ENCODE results near the gene CEP57L1.
"Not testable (repeated sequence)": the region's sequence is repeated elsewhere in the genome, so short reads cannot be mapped to it uniquely, and the experiment has no call there.

The CEP57L1 gene

DNA sequence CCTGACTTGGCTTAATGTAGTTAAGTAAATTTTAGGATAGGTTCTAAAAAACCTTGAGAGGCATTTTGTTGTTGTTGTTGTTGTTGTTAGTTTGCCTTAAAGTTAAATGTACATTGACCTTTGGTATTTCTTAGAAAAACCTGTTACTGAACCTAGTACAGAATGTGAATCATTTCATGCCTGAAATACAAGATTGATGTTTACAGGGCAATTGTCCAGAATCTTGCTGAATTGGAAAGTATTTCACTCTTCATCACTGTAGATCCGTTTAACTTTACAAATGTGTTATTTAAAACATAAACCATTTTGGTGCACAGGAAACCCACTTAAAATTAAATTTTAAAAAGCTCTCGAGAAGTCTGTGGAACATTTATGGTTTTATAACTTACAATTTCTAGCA lies 75.0 kb downstream of the CEP57L1 start:
- no peak for DNase-seq (ENCODE audit: low read depth in 2 of 2)

DNA sequence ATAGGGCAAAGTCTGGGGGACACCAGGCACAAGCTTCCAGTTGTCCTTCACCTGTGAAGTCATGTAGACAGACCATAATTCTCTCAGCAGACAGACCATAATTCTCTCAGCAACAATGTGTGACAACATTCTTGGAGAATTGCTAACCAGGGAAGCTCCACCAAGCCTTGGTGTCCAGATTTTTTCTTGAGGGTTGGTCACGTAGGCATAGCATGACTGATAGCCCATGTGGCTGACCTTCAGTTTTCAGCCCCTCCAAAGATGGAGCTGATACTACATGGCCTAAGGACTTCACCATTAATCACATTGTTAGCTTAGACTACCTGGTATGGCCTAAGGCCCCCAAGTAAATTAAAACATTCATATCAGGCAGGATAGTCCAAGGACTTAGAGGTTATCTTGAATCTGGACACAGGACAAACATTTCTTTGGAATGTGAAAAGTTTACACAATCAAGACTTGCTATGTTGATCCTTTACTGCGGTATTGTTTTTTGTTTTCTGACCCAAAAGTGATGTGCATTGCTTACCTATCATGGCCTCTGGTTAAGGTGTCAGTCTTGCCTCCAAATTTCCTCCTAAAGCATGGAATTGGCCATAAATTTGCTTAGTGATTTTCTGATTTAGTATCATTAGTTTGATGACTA lies 76.9 kb downstream of the CEP57L1 start:
- no peak for DNase-seq (ENCODE audit: low read depth in 2 of 2)

DNA sequence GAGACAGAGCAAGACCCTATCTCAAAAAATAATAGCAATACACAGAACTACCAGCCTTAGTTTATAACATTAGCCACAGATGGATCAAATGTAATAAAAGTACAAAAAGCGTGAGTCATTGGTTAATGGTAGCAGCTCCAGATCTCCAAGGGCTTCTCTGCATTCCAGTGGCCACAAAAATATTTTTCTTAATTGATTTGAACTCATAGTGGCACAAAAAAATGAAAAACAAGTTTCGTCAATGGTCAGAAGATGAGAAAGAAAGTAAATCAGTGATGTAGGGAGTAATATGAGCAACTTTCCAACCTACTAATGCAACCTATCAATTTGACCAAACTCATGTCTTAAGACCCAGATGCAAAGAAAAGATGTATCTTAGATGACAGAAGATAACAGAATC lies 79.6 kb downstream of the CEP57L1 start:
- DNase-seq (ENCODE audit: low read depth in 2 of 2): peak; percentile 47 to 53

DNA sequence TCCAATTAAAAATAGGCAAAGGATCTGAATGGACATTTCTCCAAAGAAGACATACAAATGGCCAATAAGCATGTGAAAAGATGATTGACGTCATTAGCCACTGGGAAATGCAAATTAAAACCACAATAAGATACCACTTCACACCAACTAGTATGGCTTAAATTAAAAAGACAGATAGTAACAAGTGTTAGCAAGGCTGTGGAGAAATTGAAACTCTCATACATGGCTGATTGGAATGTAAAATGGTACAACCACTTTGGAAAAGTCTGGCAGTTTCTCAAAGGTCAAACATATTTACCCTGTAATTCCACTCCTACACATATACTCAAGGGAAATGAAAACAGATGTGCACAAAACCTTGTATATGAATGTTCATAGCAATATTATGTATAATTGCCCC lies 83.6 kb downstream of the CEP57L1 start:
- no peak for DNase-seq (ENCODE audit: low read depth in 2 of 2)

DNA sequence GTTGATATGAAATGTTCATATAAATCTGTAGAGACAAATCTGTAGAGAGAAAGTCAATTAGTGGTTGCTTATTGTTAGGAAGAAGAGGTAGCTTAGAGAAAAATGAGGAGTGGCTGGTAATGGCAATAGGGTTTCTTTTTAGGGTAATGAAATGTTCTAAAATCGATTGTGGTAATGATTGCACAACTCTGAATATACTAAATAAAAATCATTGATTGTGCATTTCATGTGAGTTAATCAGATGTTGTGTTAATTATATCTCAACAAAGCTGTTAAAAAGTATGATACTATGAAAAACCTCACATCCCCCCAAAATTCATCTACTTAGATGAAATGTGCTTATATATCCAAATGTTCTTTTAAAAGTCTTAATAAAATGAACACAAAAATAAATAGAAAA lies 84.2 kb downstream of the CEP57L1 start:
- DNase-seq (ENCODE audit: low read depth in 2 of 2): no peak

DNA sequence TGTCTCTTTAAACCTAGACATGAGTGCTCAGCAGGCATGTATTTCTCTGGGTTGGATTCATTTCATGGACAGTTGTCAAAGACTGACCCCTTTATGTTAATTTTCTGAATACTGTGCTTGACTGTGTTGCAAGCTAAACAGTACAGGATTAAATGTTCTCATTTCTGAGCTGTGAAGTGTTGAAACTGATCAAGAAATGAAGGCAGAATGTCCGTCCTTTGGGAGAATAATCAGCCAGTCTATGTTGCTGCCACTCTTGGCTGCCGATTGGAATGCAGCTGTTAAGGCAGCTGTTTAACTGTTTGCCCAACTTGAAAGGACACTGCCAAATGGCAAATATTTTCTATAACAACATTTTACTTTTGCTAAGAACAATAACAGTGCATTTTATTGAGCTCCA lies 87.3 kb downstream of the CEP57L1 start:
- DNase-seq (ENCODE audit: low read depth in 2 of 2): no peak

DNA sequence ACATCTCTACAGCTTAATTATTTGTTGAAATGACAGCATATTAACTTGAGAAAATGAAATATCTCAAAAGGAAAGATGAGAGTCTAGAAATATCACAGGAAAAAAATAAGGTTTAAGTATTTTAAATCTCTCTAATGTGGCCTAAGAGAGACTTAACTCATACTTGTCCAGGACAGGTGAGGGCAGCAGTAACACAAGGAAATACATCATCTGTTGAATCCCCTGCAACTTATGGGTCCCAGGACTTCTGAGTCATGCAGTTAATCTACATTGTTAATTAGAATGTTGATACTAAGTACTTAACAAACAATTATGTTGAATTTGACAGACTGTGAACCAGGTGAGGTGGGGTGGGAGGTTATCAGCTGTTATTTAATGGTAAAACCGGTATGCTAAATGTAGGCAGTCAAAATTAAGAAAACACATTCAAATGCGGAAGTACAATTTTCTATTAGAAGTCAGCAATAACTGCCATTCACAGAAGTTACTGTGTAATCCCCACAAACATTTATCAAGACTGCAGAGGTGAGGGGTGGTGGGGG lies 87.9 kb downstream of the CEP57L1 start:
- no peak for DNase-seq (ENCODE audit: low read depth in 2 of 2)

DNA sequence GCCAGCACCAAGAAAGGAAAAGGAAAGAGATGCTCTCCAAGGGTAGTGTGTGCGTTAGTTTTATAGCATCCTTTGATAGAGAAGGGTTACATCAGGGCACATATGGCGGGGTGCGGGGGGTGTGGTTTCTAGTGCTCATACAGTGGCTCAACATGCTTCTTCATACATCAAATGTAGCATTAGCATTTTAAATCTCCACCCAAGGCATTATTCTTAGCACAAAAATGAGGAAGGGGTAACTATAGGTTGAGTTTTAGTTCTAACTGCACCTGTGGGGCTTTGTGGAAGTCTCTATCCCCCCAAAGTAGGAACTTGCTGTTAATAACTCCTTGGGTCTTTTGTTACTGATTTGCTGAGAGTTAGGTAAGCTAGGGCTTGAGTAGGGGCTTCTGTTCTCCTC lies 89.3 kb downstream of the CEP57L1 start:
- no peak for DNase-seq (ENCODE audit: low read depth in 2 of 2)

DNA sequence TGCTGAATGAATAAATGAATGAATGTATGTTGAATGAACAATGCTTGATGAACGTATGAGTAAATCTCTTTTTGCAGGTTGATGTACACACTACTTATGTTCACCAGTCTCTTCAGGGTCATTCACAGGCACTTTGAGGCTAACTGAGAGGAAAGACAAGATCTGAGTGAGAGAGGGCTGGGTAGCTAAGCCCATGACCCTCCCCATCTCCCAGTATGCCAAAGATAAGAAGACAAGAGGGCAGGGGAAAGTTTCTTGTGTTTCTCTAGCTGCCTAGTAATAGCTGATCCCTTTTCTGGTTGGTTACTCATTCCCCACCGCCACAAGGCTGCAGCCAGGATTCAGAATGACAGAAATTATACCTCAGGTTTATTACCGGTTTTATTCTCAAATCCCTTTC lies 90.7 kb downstream of the CEP57L1 start:
- DNase-seq (ENCODE audit: low read depth in 2 of 2): no peak

DNA sequence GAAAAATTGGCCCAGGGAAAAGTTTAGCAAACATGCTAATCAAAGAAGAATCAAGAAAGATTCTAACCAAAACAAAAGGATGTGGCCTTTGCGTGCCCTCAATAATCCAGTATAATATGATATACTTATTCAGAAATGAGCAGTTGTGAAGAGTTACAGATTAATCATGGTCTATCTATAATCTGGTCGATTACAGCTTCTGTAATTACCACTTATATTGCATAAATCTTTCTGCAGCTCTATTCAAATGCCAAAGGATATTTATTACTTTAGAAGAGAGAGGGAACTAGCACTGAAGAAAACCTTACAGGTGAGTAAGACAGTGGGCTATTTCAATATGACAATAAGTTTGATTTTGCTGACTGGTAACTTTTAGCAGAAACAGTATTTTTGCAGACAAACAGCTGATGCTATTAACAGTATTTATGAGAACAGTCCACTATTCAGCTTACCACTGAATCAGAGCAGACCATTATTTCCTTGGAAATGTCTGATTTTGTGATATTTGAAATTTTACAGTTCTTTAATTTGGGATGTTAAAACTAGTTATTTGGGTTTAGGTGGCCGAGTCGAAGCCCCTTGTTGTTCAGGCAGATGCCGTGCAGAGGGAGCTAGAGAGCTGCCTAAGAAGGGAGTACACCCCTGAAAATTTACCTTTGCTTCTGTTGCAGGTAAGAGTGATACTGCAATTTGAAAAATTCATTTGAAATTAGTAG lies 92.2 kb downstream of the CEP57L1 start:
- DNase-seq (ENCODE audit: low read depth in 2 of 2): no peak

DNA sequence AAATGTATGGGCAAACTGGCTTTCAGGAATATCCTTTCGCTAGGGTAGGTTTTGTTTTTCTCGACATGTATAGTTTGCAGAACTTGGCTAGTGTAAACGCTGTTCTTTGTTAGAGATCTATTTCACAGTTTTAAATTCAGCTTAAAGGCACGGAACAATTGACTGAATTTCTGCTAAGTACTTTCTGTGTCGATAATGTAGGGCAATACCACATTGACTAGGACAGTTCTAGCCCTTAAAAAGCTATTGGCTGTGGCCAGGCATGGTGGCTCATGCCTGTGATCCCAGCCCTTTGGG lies 92.8 kb downstream of the CEP57L1 start:
- DNase-seq (ENCODE audit: low read depth in 2 of 2): no peak

DNA sequence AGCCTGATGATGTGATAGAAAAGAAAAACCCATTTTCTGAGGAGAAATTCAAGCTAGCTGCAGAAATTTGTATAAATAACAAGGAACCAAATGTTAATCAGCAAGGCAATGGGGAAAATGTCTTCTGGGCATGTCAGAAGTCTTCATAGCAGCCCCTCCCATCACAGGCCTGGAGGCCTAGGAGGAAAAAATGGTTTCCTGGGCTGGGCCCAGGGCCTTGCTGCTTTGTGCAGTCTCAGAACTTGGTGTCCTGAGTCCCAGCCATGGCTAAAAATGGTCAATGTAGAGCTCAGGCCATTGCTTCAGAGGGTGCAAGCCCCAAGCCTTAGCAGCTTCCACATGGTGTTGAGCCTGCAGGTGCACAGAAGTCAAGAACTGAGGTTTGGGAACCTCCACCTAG lies 96.1 kb downstream of the CEP57L1 start:
- DNase-seq (ENCODE audit: low read depth in 2 of 2): not testable (repeated sequence)

DNA sequence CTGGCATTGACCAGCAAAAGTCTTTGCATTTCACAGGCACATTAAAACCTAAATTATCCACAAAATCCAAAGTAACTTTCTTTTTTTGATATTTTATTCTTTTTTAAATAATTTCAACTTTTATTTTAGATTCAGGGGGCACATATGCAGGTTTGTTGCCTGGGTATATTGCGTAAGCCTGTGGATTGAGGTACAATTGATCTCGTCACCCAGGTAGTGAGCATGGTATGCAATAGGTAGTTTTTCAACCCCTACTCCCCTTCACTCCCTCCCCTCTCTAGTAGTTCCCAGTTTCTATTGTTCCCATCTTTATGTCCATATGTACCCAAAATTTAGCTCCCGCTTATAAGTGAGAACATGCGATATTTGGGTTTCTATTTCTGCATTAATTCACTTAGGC lies 97.6 kb downstream of the CEP57L1 start:
- DNase-seq (ENCODE audit: low read depth in 2 of 2): no peak

DNA sequence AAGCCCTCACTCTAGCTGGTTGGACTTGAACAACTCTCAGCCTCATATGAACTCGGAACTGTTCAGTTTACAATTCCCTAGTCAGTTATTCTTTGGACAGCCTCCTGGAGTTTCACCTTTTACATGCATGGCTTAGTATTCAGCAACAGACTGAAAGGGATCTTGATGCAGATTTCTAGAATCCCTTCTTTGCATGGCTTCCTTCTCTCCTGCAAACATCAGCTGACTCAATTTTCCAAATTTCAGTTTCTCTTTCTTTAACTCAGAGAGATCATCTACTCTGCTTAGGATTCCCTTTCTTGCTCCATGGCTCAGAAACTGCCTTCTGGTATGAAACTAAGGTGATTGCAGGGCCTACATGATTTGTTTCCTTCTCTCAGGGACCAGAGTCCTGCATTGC lies 99.6 kb downstream of the CEP57L1 start:
- DNase-seq (ENCODE audit: low read depth in 2 of 2): no peak

DNA sequence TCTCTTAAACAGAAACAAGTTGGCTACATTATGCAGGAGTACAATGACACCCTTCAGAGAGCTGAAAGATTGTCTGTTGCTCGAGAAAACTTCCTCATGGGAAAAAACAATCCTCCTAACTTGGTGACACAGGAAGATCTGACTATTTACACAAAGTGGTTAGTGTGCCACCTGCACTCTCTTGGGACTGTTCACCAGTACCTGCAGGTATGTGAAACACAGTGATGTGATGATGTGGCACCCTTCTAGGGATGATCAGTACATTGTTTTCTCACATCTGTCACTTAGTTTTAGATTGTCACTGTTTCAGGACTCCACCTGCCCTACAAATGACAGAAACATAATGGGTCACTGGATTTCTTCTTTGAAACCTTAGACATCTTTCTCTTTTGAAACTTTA lies 101.8 kb downstream of the CEP57L1 start:
- no peak for DNase-seq (ENCODE audit: low read depth in 2 of 2)

DNA sequence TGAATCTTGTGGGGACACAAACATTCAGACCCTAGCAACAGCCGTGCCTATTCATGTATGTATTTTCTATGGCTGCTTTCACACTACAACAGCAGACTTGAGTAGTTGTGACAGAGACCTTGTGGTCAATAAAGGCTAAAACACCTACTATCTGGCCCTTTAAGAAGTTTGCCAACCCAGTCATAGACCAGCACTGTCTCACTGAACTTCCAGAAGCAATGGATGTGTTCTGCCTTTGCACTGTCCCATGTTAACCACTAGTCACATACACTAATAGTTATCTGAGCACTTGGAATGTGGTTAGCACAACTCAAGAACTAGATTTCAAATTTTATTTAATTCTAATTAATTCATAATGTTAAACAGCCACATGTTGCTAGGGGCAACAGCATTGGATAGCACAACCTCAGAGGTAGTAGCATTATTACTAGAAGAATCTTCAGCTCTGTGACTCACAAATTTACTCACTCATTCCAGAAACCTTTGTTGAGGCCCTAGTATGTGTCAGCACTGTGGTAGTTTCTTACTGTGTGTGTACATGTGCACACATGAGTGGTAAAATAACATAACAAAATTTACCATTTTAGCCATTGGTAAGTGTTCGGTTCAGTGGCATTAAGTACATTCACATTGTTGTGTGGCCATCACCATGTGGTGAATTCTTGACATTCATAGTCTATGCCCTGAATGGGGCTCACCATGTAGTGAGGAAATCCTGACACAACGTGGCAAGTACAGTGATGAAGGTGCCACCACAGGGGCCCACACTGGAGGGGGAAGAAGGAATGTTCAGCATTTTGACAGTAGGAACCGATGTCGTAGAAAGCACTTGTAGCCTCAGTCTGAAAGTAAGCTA lies 107.3 kb downstream of the CEP57L1 start:
- no peak for DNase-seq (ENCODE audit: low read depth in 2 of 2)

DNA sequence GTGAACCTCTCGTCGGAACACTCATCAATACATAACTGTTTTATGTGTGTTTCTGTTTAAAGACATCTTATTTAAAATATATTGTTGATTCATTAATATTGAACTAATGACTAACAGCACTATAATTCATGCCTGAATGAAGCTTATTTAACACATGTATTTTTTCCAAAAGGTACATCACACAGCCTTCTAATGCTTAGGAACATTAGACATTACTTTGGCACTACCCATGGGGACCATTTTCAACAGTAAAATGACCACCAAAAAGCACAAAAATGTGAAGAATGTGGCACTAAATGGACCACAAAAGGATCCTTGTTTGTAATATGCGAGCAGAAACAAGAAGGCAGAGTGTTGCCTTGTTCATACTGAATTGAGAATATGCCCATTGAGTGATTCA lies 109.2 kb downstream of the CEP57L1 start:
- DNase-seq (ENCODE audit: low read depth in 2 of 2): no peak

DNA sequence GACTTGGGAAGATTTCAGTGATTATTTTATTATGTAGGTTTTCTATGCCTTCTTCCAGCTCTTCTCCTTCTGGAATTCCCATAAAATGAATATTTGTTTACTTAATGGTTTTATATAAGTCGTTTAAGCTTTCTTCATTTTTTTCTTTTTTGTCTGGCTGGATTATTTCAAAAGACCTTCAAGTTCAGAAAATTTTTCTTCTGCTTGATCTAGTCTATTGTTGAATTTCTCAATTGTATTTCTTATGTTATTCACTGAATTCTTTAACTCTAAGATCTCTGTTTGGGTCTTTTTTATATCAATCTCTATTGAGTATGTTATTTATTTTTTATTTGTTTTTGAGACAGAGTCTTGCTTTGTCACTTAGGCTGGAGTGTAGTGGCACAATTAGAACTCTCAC lies 117.4 kb downstream of the CEP57L1 start:
- DNase-seq (ENCODE audit: low read depth in 2 of 2): no peak
